Suprapubic skin (tissue), 4 donors: ENCODE data around the gene LOC128125822.

Experiments used
- EP300 ChIP-seq: sonication (generic); formaldehyde crosslinking; IDR thresholded peaks from one replicate; pipeline ENCODE4 v1.6.1; 2017; ENCODE audit warnings: antibody characterized with exemption
- POLR2A ChIP-seq, 2 donors: fragments of 450-650 bp; IDR thresholded peaks; one replicate each; pipeline ENCODE4 v1.6.1; 2017; ENCODE audit warnings: antibody characterized with exemption in 2 of 2, mild to moderate bottlenecking in 2 of 2, moderate library complexity in 2 of 2
- POLR2AphosphoS5 ChIP-seq, 3 donors: sonication (generic); formaldehyde crosslinking; IDR thresholded peaks; one replicate each; pipeline ENCODE4 v1.6.1; 2017; ENCODE audit warnings: antibody characterized with exemption in 3 of 3
- TF ChIP-seq, protein P1 (sequence below), 2 donors: fragments of 200-600 bp in 1 of 2; fragments of 450-650 bp in 1 of 2; sonication (generic) in 1 of 2; IDR thresholded peaks; one replicate each; pipeline ENCODE4 v1.5.1; 2016 to 2019; ENCODE audit warnings: antibody characterized with exemption in 2 of 2, mild to moderate bottlenecking in 1 of 2, moderate library complexity in 1 of 2

DNA sequence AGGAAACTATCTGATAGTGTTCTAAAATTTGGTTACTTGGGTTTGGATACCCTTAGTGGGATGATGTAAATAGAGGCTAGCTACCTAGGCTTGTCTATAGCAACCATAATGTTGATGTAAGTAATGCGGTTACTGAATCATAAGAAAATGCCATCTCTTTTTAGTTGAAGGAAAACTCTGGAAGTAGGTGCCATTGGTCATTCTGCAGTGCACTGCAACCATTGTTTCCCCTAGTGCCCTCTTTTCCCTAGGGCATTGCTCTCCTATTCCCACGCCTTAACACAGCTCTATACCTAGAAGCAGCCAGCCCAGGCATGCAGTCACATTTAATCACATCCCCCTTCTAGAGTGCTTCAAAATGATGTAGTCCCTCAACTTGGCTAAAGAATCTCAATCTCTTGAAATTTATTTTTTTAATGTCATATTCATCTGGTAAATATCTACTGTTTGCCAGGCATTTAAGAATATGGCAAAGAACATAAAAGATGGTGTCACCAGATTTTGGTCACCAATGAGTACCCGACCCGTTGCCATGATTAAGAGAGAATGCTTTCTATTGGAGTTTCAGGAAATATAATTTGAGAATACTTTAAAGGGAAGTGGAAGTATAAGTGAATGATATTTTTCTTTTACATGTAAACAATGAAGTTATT is 10.4 kb downstream of the LOC128125822 start:
- TF ChIP-seq EP300 (no peak), POLR2A (IDR thresholded peaks at IDR 0.05) (no peak), POLR2AphosphoS5 (IDR thresholded peaks at IDR 0.05) (no peak)
- TF ChIP-seq, protein P1, sequence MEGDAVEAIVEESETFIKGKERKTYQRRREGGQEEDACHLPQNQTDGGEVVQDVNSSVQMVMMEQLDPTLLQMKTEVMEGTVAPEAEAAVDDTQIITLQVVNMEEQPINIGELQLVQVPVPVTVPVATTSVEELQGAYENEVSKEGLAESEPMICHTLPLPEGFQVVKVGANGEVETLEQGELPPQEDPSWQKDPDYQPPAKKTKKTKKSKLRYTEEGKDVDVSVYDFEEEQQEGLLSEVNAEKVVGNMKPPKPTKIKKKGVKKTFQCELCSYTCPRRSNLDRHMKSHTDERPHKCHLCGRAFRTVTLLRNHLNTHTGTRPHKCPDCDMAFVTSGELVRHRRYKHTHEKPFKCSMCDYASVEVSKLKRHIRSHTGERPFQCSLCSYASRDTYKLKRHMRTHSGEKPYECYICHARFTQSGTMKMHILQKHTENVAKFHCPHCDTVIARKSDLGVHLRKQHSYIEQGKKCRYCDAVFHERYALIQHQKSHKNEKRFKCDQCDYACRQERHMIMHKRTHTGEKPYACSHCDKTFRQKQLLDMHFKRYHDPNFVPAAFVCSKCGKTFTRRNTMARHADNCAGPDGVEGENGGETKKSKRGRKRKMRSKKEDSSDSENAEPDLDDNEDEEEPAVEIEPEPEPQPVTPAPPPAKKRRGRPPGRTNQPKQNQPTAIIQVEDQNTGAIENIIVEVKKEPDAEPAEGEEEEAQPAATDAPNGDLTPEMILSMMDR (IDR thresholded peaks at IDR 0.05), result no peak
